GM06990 (cell line): Measurements from ENCODE around the gene LRMDA.

ENCODE experiments used
- DNase-seq: peaks from one replicate; pipeline ENCODE4 v3.0.0-alpha.2; 2011; ENCODE audit not compliant: insufficient read length; ENCODE audit errors: extremely low read depth
- H3K27me3 ChIP-seq: replicated peaks from 2 replicates; pipeline ENCODE4 v1.6.0; 2011; ENCODE audit warnings: low read length; ENCODE audit not compliant: control insufficient read depth, insufficient read depth
- H3K36me3 ChIP-seq: 2 replicates; pipeline ENCODE4 v1.5.1; 2011; ENCODE audit warnings: low read length; ENCODE audit not compliant: control insufficient read depth, insufficient read depth
- H3K4me3 ChIP-seq: replicated peaks from 2 replicates; pipeline ENCODE4 v1.5.1; 2011; ENCODE audit warnings: low read depth, mild to moderate bottlenecking, control low read depth, low read length
- CTCF ChIP-seq: IDR thresholded peaks from 2 replicates; pipeline ENCODE4 v1.5.1; 2011; ENCODE audit warnings: low read length, control low read depth, mild to moderate bottlenecking, inconsistent platforms; ENCODE audit not compliant: insufficient read depth, poor library complexity, severe bottlenecking

Gene LRMDA

GRCh38 chr10:75845176-75845947, 413.9 kb downstream of the LRMDA start:
- Histone ChIP-seq H3K36me3 (no peaks in the 10 kb centered on the region), H3K27me3 (no peaks in the 10 kb centered on the region), H3K4me3 (no peak overlapping the region)
- DNase-seq: no peak
- TF ChIP-seq CTCF: no peak

GRCh38 chr10:75847477-75847876, 416.1 kb downstream of the LRMDA start:
- Histone ChIP-seq H3K36me3 (no peaks in the 10 kb centered on the region), H3K27me3 (no peaks in the 10 kb centered on the region), H3K4me3 (no peak overlapping the region)
- TF ChIP-seq CTCF: no peak
- DNase-seq: no peak

GRCh38 chr10:75851580-75852345, 420.3 kb downstream of the LRMDA start:
- no peak for DNase-seq
- no peak for TF ChIP-seq CTCF
- Histone ChIP-seq H3K27me3 (no peaks in the 10 kb centered on the region), H3K4me3 (no peak overlapping the region), H3K36me3 (no peaks in the 10 kb centered on the region)

GRCh38 chr10:75852851-75853484, 421.5 kb downstream of the LRMDA start:
- no peak overlapping the region for H3K4me3 ChIP-seq
- DNase-seq: no peak
- H3K36me3 ChIP-seq: no peaks in the 10 kb centered on the region
- H3K27me3 ChIP-seq: no peaks in the 10 kb centered on the region
- peak; percentile 36 for TF ChIP-seq CTCF

- no peak overlapping the region for H3K4me3 ChIP-seq
- no peak for TF ChIP-seq CTCF
These were observed 425.9 kb downstream of the LRMDA start for GRCh38 chr10:75857269-75857846.

More at GRCh38 chr10:75857269-75857846, 425.9 kb downstream of the LRMDA start:
- H3K36me3 ChIP-seq: no peaks in the 10 kb centered on the region
- no peak for DNase-seq
- no peaks in the 10 kb centered on the region for H3K27me3 ChIP-seq
